ENCODE results near the gene SLIT3.

SLIT3 gene

GRCh38 chr5:169298193-169298592 lies 2.7 kb downstream of the SLIT3 start:
- DNase-seq, result no peak

GRCh38 chr5:169296419-169297143 lies 4.4 kb downstream of the SLIT3 start:
- DNase-seq, result no peak

GRCh38 chr5:169295306-169295705 lies 5.6 kb downstream of the SLIT3 start:
- DNase-seq, result no peak

- DNase-seq, result no peak
Measured at GRCh38 chr5:169294621-169295020, 6.3 kb downstream of the SLIT3 start.

- DNase-seq, result no peak
Measured at GRCh38 chr5:169291877-169292276, 9.1 kb downstream of the SLIT3 start.

- no peak for DNase-seq
Measured at GRCh38 chr5:169290895-169291294, 10.0 kb downstream of the SLIT3 start.

GRCh38 chr5:169289520-169289919 lies 11.4 kb downstream of the SLIT3 start:
- DNase-seq, result no peak

- DNase-seq, result no peak
Measured at GRCh38 chr5:169288066-169288930, 12.6 kb downstream of the SLIT3 start.

GRCh38 chr5:169287529-169287928 lies 13.4 kb downstream of the SLIT3 start:
- no peak for DNase-seq

- DNase-seq, result no peak
Measured at GRCh38 chr5:169286572-169287300, 14.2 kb downstream of the SLIT3 start.

- DNase-seq, result no peak
Measured at GRCh38 chr5:169283887-169284286, 17.1 kb downstream of the SLIT3 start.

GRCh38 chr5:169281625-169282024 lies 19.3 kb downstream of the SLIT3 start:
- DNase-seq, result no peak

- DNase-seq, result no peak
Measured at GRCh38 chr5:169280696-169281095, 20.2 kb downstream of the SLIT3 start.

- DNase-seq, result no peak
Measured at GRCh38 chr5:169280286-169280685, 20.7 kb downstream of the SLIT3 start.

- no peak for DNase-seq
Measured at GRCh38 chr5:169279125-169279524, 21.8 kb downstream of the SLIT3 start.

GRCh38 chr5:169273881-169274280 lies 27.1 kb downstream of the SLIT3 start:
- no peak for DNase-seq

- DNase-seq, result no peak
Measured at GRCh38 chr5:169273451-169273850, 27.5 kb downstream of the SLIT3 start.

GRCh38 chr5:169272731-169273427 lies 28.1 kb downstream of the SLIT3 start:
- DNase-seq, result no peak

- no peak for DNase-seq
Measured at GRCh38 chr5:169272111-169272510, 28.8 kb downstream of the SLIT3 start.

- no peak for DNase-seq
Measured at GRCh38 chr5:169270827-169271226, 30.1 kb downstream of the SLIT3 start.

GRCh38 chr5:169268019-169268418 lies 32.9 kb downstream of the SLIT3 start:
- no peak for DNase-seq

GRCh38 chr5:169265888-169266287 lies 35.1 kb downstream of the SLIT3 start:
- peak in 1 of 2 experiments; percentile 11 for DNase-seq

- DNase-seq, result no peak
Measured at GRCh38 chr5:169263591-169263990, 37.3 kb downstream of the SLIT3 start.
